IPS-18a (cell line): ENCODE measurements around the gene TET2.

Experiments used
- H3K27ac ChIP-seq: one replicate; pipeline ENCODE4 v1.5.1; 2013; ENCODE audit warnings: low read length
- H3K27me3 ChIP-seq: one replicate; pipeline ENCODE4 v1.6.1; 2013; ENCODE audit warnings: mild to moderate bottlenecking, low read length; ENCODE audit not compliant: control insufficient read depth, insufficient read depth
- H3K36me3 ChIP-seq: one replicate; pipeline ENCODE4 v1.6.1; 2013; ENCODE audit warnings: low read depth, low read length; ENCODE audit not compliant: control insufficient read depth
- H3K4me1 ChIP-seq: one replicate; pipeline ENCODE4 v1.6.1; 2013; ENCODE audit warnings: low read depth, low read length; ENCODE audit not compliant: control insufficient read depth
- H3K4me3 ChIP-seq: one replicate; pipeline ENCODE4 v1.5.1; 2013; ENCODE audit warnings: low read length
- H3K9ac ChIP-seq: one replicate; pipeline ENCODE4 v1.6.1; 2013; ENCODE audit warnings: mild to moderate bottlenecking, low read length, moderate library complexity
- H3K9me3 ChIP-seq: one replicate; pipeline ENCODE4 v1.6.1; 2013; ENCODE audit warnings: low read depth, low read length; ENCODE audit not compliant: control insufficient read depth

The TET2 gene

GRCh38 chr4:105243446-105243845 lies 96.8 kb downstream of the TET2 start:
- no peaks in the 10 kb centered on the region for H3K4me1 ChIP-seq
- H3K9ac ChIP-seq, result no peak overlapping the region
- no peaks in the 10 kb centered on the region for H3K9me3 ChIP-seq
- H3K36me3 ChIP-seq, result no peaks in the 10 kb centered on the region
- H3K4me3 ChIP-seq, result no peak overlapping the region
- no peak overlapping the region for H3K27ac ChIP-seq
- no peaks in the 10 kb centered on the region for H3K27me3 ChIP-seq

GRCh38 chr4:105246712-105247111 lies 100.0 kb downstream of the TET2 start:
- Histone ChIP-seq H3K9me3 (no peaks in the 10 kb centered on the region), H3K27me3 (no peaks in the 10 kb centered on the region), H3K36me3 (no peaks in the 10 kb centered on the region), H3K9ac (no peak overlapping the region), H3K4me1 (no peaks in the 10 kb centered on the region), H3K27ac (no peak overlapping the region), H3K4me3 (no peak overlapping the region)

DNA sequence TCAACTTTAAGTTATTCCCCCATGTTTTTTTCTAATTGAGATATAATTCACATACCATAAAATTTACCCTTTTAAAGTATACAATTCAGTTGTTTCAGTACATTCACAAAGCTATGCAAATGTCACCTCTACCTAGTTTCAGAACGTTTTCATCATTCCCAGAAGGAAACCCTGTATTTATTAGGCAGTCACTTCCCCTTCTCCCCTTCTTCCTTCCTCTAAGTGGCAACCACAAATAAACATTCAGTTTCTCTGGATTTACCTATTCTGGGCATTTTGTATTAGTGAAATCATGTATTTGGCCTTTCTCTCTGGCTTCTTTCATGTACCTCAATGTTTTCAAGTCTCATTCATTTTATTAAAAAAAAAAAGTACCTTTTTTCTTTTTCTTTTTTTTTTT lies 101.9 kb downstream of the TET2 start:
- Histone ChIP-seq H3K4me3 (no peak overlapping the region), H3K9me3 (no peaks in the 10 kb centered on the region), H3K27ac (no peak overlapping the region), H3K9ac (no peak overlapping the region), H3K27me3 (no peaks in the 10 kb centered on the region), H3K4me1 (no peaks in the 10 kb centered on the region), H3K36me3 (no peaks in the 10 kb centered on the region)

- Histone ChIP-seq H3K27ac (no peak overlapping the region), H3K9ac (no peak overlapping the region), H3K27me3 (no peaks in the 10 kb centered on the region), H3K4me3 (no peak overlapping the region), H3K36me3 (no peaks in the 10 kb centered on the region), H3K9me3 (no peaks in the 10 kb centered on the region), H3K4me1 (no peaks in the 10 kb centered on the region)
These were observed 111.3 kb downstream of the TET2 start for GRCh38 chr4:105257817-105258495.

DNA sequence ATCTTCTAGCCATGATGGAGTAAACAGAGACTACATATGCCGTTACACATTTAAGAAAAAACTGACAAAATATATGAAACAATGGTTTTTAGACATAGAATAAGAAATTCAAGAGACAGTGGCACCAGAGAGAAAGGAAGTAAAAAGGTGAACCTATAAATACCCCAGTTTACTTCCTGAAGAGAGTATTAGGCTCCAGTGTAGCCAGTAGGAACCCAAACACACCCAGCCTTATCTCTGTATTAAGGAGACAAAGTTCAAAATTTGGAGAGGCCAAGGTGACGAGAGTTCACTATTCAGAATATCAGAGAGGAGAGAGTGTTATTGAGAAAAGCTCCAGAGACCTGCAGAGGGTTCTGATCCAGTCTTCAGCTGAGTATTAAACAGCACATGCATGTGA lies 119.0 kb downstream of the TET2 start:
- Histone ChIP-seq H3K4me3 (no peak overlapping the region), H3K9me3 (no peaks in the 10 kb centered on the region), H3K27me3 (no peaks in the 10 kb centered on the region), H3K36me3 (no peaks in the 10 kb centered on the region), H3K27ac (no peak overlapping the region), H3K9ac (no peak overlapping the region), H3K4me1 (no peaks in the 10 kb centered on the region)

DNA sequence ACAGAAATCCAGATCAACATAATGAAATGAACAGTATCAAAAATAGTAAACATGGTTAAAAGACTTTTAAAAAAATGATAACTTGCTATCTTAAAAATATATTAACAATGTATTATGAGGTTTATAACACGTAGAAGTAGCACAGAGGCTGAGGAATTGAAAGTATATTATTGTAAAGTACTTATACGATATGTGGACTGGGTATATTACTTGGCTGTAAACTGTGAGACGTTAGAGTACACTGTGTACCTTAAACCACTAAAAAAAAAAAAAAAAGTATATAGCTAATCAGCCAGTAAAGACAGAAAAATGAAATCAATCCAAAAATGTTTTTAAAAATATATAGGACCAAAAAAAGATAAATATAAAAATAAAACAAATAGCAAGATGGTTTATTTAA lies 120.6 kb downstream of the TET2 start:
- no peaks in the 10 kb centered on the region for H3K4me1 ChIP-seq
- H3K36me3 ChIP-seq, result no peaks in the 10 kb centered on the region
- no peaks in the 10 kb centered on the region for H3K27me3 ChIP-seq
- no peak overlapping the region for H3K9ac ChIP-seq
- H3K9me3 ChIP-seq, result no peaks in the 10 kb centered on the region
- H3K4me3 ChIP-seq, result no peak overlapping the region
- no peak overlapping the region for H3K27ac ChIP-seq

DNA sequence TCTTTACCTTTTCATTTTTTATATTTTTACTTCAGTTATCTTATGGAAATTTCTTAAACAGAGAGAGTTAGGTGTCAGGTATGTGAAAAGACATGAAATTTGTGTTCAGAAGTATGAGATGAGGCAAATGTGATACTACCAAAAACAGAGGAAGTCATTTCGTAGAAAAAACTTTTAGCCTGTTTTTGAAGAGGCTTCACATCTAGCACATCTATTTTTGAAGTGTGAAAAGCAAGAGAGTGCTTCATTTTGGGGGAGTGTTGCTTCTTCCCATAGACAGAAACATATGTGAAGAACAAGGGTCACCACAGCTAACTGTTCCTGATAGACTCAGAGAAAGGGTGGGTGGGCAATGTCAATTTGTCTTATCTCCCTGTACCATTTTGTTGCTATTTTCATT lies 125.3 kb downstream of the TET2 start:
- no peaks in the 10 kb centered on the region for H3K27me3 ChIP-seq
- no peak overlapping the region for H3K4me3 ChIP-seq
- no peaks in the 10 kb centered on the region for H3K36me3 ChIP-seq
- no peak overlapping the region for H3K9ac ChIP-seq
- no peaks in the 10 kb centered on the region for H3K9me3 ChIP-seq
- no peak overlapping the region for H3K27ac ChIP-seq
- H3K4me1 ChIP-seq, result no peaks in the 10 kb centered on the region

DNA sequence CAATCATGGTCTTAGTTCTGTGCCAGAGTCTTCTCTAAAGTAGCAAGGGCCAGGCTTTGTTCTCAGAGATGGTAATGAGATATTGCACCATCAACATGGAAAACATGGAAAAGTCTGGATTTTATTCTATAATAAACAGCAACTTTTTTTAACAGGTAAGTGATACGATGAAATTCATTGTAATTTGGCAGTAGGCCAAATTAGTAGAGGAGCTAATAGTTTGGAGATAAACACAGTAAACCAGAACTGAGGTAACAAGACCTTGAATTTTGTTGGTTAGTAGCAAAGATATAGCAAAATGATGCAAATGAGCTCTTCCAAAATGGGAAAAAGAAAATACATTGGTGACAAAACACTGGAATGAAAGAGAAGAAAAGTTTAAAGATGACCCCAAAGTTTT lies 126.6 kb downstream of the TET2 start:
- Histone ChIP-seq H3K9ac (no peak overlapping the region), H3K9me3 (no peaks in the 10 kb centered on the region), H3K27me3 (no peaks in the 10 kb centered on the region), H3K4me3 (no peak overlapping the region), H3K36me3 (no peaks in the 10 kb centered on the region), H3K27ac (no peak overlapping the region), H3K4me1 (no peaks in the 10 kb centered on the region)

DNA sequence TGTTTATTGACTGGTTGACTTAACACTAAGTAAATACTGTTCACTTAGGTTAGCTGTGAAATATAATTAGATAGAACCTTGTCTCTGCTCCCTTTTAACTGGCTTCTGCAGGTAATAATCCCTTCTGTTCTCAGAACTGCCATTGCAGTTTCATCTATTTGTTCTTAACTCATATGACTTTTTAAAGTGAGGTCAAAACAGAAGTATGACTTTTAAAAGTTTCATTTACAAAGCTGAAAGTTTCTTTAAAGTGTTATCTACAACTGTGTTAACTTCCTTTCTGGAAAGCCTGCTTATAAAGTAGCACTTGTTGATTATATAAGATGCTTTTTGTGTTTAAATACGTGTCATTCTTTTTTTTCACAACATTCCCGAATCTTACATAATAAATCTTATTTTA lies 127.4 kb downstream of the TET2 start:
- Histone ChIP-seq H3K9ac (no peak overlapping the region), H3K9me3 (no peaks in the 10 kb centered on the region), H3K27ac (no peak overlapping the region), H3K4me1 (no peaks in the 10 kb centered on the region), H3K27me3 (no peaks in the 10 kb centered on the region), H3K4me3 (no peak overlapping the region), H3K36me3 (no peaks in the 10 kb centered on the region)

DNA sequence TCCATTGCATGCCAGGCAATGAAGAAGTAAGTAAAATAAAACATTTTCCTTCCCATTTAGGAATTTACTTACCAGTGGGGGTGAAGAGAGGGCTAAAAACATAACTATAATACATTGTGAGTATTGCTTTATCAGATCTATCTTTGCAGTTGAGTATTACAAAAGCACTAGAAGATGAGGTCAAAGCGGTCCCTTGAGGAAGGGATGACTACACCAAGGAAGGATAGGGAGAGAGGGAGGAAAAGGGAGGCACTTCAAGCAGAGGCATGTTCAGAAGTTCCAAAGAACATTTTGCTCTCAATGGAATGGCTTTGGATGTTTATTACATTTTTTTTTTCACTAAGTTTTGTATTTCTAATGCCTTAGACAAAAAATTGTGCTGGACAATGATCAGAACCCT lies 127.8 kb downstream of the TET2 start:
- Histone ChIP-seq H3K4me3 (no peak overlapping the region), H3K27me3 (no peaks in the 10 kb centered on the region), H3K4me1 (no peaks in the 10 kb centered on the region), H3K9ac (no peak overlapping the region), H3K9me3 (no peaks in the 10 kb centered on the region), H3K27ac (no peak overlapping the region), H3K36me3 (no peaks in the 10 kb centered on the region)

GRCh38 chr4:105276361-105277104 lies 129.9 kb downstream of the TET2 start:
- Histone ChIP-seq H3K36me3 (no peaks in the 10 kb centered on the region), H3K27me3 (no peaks in the 10 kb centered on the region), H3K4me1 (no peaks in the 10 kb centered on the region), H3K4me3 (no peak overlapping the region), H3K9me3 (no peaks in the 10 kb centered on the region), H3K27ac (no peak overlapping the region), H3K9ac (no peak overlapping the region)

DNA sequence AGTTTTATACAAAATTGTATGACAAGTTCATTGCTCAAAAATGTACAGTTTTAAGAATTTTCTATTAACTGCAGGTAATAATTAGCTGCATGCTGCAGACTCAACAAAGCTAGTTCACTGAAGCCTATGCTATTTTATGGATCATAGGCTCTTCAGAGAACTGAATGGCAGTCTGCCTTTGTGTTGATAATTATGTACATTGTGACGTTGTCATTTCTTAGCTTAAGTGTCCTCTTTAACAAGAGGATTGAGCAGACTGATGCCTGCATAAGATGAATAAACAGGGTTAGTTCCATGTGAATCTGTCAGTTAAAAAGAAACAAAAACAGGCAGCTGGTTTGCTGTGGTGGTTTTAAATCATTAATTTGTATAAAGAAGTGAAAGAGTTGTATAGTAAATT lies 131.0 kb downstream of the TET2 start:
- Histone ChIP-seq H3K36me3 (no peaks in the 10 kb centered on the region), H3K9me3 (no peaks in the 10 kb centered on the region), H3K4me3 (no peak overlapping the region), H3K27me3 (no peaks in the 10 kb centered on the region), H3K4me1 (no peaks in the 10 kb centered on the region), H3K9ac (no peak overlapping the region), H3K27ac (no peak overlapping the region)
